ENCODE measurements around the gene CDSN. TPM values are rescaled to one million over a fixed set of nuclear protein-coding genes. Genes with fewer than 3 reads are reported as not detected.

The CDSN gene
- total and polyA plus RNA-seq, 2 of the 8 experiments (the other 6 are each of a cell fraction or from before 2014, with no cell fraction given): not detected

DNA sequence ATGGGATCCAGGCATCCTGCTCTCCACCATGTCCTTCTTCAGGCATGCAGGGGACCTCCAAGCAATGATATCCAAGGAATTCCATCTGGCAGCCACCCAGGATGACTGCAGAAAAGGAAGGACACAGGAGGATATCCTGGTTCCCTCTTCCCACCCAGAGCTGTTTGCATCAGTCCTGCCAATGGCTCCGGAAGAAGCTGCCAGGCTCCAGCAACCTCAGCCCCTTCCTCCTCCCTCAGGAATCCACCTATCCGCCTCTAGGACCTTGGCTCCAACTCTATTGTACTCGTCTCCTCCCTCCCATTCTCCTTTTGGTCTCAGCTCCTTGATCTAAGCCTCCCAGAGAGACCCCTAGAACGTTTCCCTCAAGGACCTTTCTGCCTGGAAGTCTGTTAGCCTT, 19.4 kb upstream of the CDSN start:
- FAIRE-seq (peak; percentile 70), DNase-seq (ENCODE audit: low read depth in 1 of 2, low spot score in 2 of 2) (no peak)
- Histone ChIP-seq H3K4me1 (replicated peaks in 1 of 4; ENCODE audit: control insufficient read depth in 3 of 4, insufficient read depth in 4 of 4, low read length in 3 of 4) (peaks cover 0 to 20% (median 15%) of the 10 kb centered on the region in 4 experiments; a peak in 6 of 7 replicates), H2BK20ac (ENCODE audit: low read length) (peak overlapping the region; percentile 98; the same call in 1 of the 2 replicates), H3K27ac (ENCODE audit: low read depth, low read length) (no peak overlapping the region), H4K20me1 (replicated peaks in 1 of 2; ENCODE audit: control insufficient read depth in 1 of 2, insufficient read depth in 2 of 2, low read length in 2 of 2) (no peaks in the 10 kb centered on the region), H2BK120ac (replicated peaks; ENCODE audit: low read depth, low read length) (no peak overlapping the region), H3K56ac (replicated peaks; ENCODE audit: insufficient read length, low read depth, low read length) (no peak overlapping the region), H3K4ac (replicated peaks; ENCODE audit: insufficient read length, low read depth, low read length) (no peak overlapping the region), H4K8ac (ENCODE audit: extremely low read depth, insufficient read depth, low read length) (no peak overlapping the region), H4K5ac (ENCODE audit: insufficient read length, low read depth, low read length) (no peak overlapping the region), H3K23ac (ENCODE audit: insufficient read length) (no peak overlapping the region), H2BK15ac (ENCODE audit: low read length) (peak overlapping the region; percentile 76; the same call in 1 of the 2 replicates), H3K36me3 (ENCODE audit: control insufficient read depth in 2 of 4, insufficient read depth in 4 of 4, low read length in 3 of 4) (peaks cover 0 to 20% (median 3%) of the 10 kb centered on the region in 4 experiments; a peak in 4 of 8 replicates), H2AK5ac (ENCODE audit: low read depth, low read length) (peak overlapping the region; percentile 67; the same call in 1 of the 2 replicates), H2BK12ac (ENCODE audit: low read depth, low read length) (peak overlapping the region; percentile 94; the same call in 1 of the 2 replicates), H3K79me1 (ENCODE audit: low read depth, low read length) (no peaks in the 10 kb centered on the region), H3K23me2 (ENCODE audit: low read depth, low read length) (no peaks in the 10 kb centered on the region), H4K91ac (replicated peaks; ENCODE audit: insufficient read length, low read length) (peak overlapping the region; percentile 95), H2AFZ (ENCODE audit: low read length) (peak overlapping the region; percentile 27), H3K4me2 (ENCODE audit: insufficient read depth in 1 of 2, low read depth in 2 of 2, low read length in 2 of 2) (peak overlapping the region; percentile 4 to 35), H3K9me3 (ENCODE audit: insufficient read depth in 2 of 2, low read depth in 1 of 2, low read length in 1 of 2) (no peaks in the 10 kb centered on the region), H3K4me3 (ENCODE audit: extremely low read depth in 1 of 4, insufficient read depth in 2 of 4, low read depth in 3 of 4, low read length in 4 of 4) (no peak overlapping the region), H3K79me2 (ENCODE audit: control insufficient read depth in 1 of 2, insufficient read depth in 2 of 2, low read length in 2 of 2) (no peaks in the 10 kb centered on the region), H3K27me3 (replicated peaks in 1 of 4; ENCODE audit: control insufficient read depth in 3 of 4, extremely low read depth in 1 of 4, insufficient read depth in 3 of 4, low read length in 3 of 4) (0 out of 7 replicates have a peak, but pooled peaks cover 0 to 2% (median 0%) of the 10 kb centered on the region in 4 experiments), H3K18ac (ENCODE audit: extremely low read depth, low read length) (peak overlapping the region; percentile 86; the same call in 1 of the 2 replicates), H3K9ac (replicated peaks in 1 of 4; ENCODE audit: extremely low read depth in 1 of 4, low read depth in 3 of 4, low read length in 3 of 4) (no peak overlapping the region), H3K14ac (ENCODE audit: insufficient read length) (no peak overlapping the region), H2BK5ac (ENCODE audit: low read depth, low read length) (peak overlapping the region; percentile 89; the same call in 1 of the 2 replicates)
- ChIA-PET POLR2A (ENCODE audit: partially characterized antibody) (interaction anchor here (0.8 to 68.5 kb wide), 5 partner anchors 8 to 229 kb away, joined by 3 to 2251 read pairs (median 3); partner anchors contain the start of genes CCHCR1, CDSN, POU5F1 and PSORS1C1), CTCF (ENCODE audit: partially characterized antibody) (interaction anchor here (0.8 to 16.4 kb wide), 16 partner anchors 8 to 227 kb away, joined by 3 to 170 read pairs (median 4); partner anchors contain the start of genes C6orf15, CCHCR1 and TCF19)
- TF ChIP-seq TBP (IDR thresholded peaks at IDR 0.05; ENCODE audit: low read depth, low read length) (0 out of 2 replicates have a peak, but pooled peaks have one; percentile 14), TEAD4 (IDR thresholded peaks at IDR 0.05; ENCODE audit: low read depth, low read length) (peak; percentile 80), CHD2 (IDR thresholded peaks at IDR 0.05; ENCODE audit: low read length) (no peak), SP1 (IDR thresholded peaks at IDR 0.05; ENCODE audit: low read depth, low read length) (0 out of 2 replicates have a peak, but pooled peaks have one; percentile 6), GTF2F1 (IDR thresholded peaks at IDR 0.05; ENCODE audit: borderline replicate concordance, low read depth, low read length) (no peak)
- 35% methylated on average over 4 of the region's 4 CpGs; no CpG with 5 or more reads in 1 of the 2 experiments for WGBS, 2 experiments (ENCODE audit: extremely low coverage in 1 of 2, insufficient coverage in 1 of 2, insufficient read length in 1 of 2, insufficient replicate concordance in 2 of 2, low coverage in 1 of 2, low lambda C conversion rate in 2 of 2, missing lambda C conversion rate in 1 of 2)

All from H1 (cell line).